Keratinocyte (primary cell): ENCODE data around the gene PIEZO1.

Experiments
- CTCF ChIP-seq, 3 experiments: IDR thresholded peaks in 1 of 3; conservative IDR thresholded peaks in 1 of 3; optimal IDR thresholded peaks in 1 of 3; 2 replicates in 2 of 3; 3 replicates in 1 of 3; pipeline versions ENCODE3 to v1.5.1; 2011; ENCODE audit warnings: low read length in 3 of 3, mild to moderate bottlenecking in 3 of 3, moderate library complexity in 2 of 3, control low read depth in 1 of 3, inconsistent platforms in 1 of 3; ENCODE audit not compliant: insufficient read depth in 2 of 3; ENCODE audit errors: extremely low read depth in 1 of 3
- EZH2 ChIP-seq: IDR thresholded peaks from one replicate; pipeline ENCODE4 v1.6.1; 2012; ENCODE audit warnings: inconsistent platforms, mild to moderate bottlenecking, low read length, moderate library complexity

GRCh38 chr16:88754109-88754911, 30.7 kb downstream of the PIEZO1 start:
- TF ChIP-seq CTCF (optimal IDR thresholded peaks at IDR 0.05 in 1 of 3, IDR thresholded peaks at IDR 0.05 in 1 of 3, conservative IDR thresholded peaks at IDR 0.05 in 1 of 3; ENCODE audit: extremely low read depth in 1 of 3, insufficient read depth in 2 of 3, low read length in 3 of 3) (no peak), EZH2 (no peak)
